Activated B cell treated with CpG ODN at 0.5 μM for 24 hours (primary cell): ENCODE results near the gene MYH11. TPM values are rescaled to one million over a fixed set of nuclear protein-coding genes. Genes with fewer than 3 reads are reported as not detected.
"Not testable (repeated sequence)": the region's sequence is repeated elsewhere in the genome, so short reads cannot be mapped to it uniquely, and the experiment has no call there.

Experiments used
- ATAC-seq: fragments of 200-7000 bp; cut with Tn5 transposase; one replicate; pipeline ENCODE4 v1.10.0; 2021; ENCODE audit warnings: low read depth, mild to moderate bottlenecking, moderate library complexity
- CTCF ChIA-PET: fragments of 350-600 bp; sonication (Branson Sonifier 250); formaldehyde crosslinking; loops from one replicate; lab custom pipeline; 2021; ENCODE audit warnings: antibody characterized with exemption; lab: Charles Lee
- POLR2A ChIA-PET: fragments of 350-600 bp; sonication (Branson Sonifier 250); formaldehyde crosslinking; loops from one replicate; lab custom pipeline; 2021; ENCODE audit warnings: antibody characterized with exemption; lab: Charles Lee
- DNase-seq: peaks from one replicate; pipeline ENCODE4 v3.0.0; 2022
- H3K27ac Mint-ChIP-seq: one replicate; pipeline ENCODE4 v1.8.0; 2020; ENCODE audit warnings: mixed read lengths
- H3K27me3 Mint-ChIP-seq: one replicate; pipeline ENCODE4 v1.8.0; 2021; ENCODE audit warnings: mixed read lengths
- H3K36me3 Mint-ChIP-seq: one replicate; pipeline ENCODE4 v1.8.0; 2021; ENCODE audit warnings: low read depth, mixed read lengths
- H3K4me1 Mint-ChIP-seq: one replicate; pipeline ENCODE4 v1.8.0; 2021; ENCODE audit warnings: mixed read lengths
- H3K4me3 Mint-ChIP-seq: one replicate; pipeline ENCODE4 v1.8.0; 2020; ENCODE audit warnings: mild to moderate bottlenecking, mixed read lengths
- H3K9me3 Mint-ChIP-seq: one replicate; pipeline ENCODE4 v1.8.0; 2020; ENCODE audit warnings: mixed read lengths
- intact Hi-C: fragments of 100-400 bp; cut with micrococcal nuclease; formaldehyde crosslinking; loops from one replicate; pipeline ENCODE4 v1.15.1; 2024
- total RNA-seq: library from RNA; stranded (reverse); gene quantifications from 2 replicates; pipeline ENCODE4 v1.2.3, GENCODE V29; 2022
- TF ChIP-seq, protein P1 (sequence below): fragments of 200-600 bp; IDR thresholded peaks from one replicate; pipeline ENCODE4 v1.8.0; 2022; ENCODE audit warnings: antibody characterized with exemption, mild to moderate bottlenecking

The MYH11 gene
- total RNA-seq, 1 donor from 2014 or later, result 0.58 TPM

- no peak for ATAC-seq
- H3K9me3 Mint-ChIP-seq, result no peaks in the 10 kb centered on the region
- DNase-seq, result no peak
- H3K27ac Mint-ChIP-seq, result no peak overlapping the region
- intact Hi-C loops, result no loop called here
- ChIA-PET POLR2A (no interaction called here), CTCF (no interaction called here)
- H3K36me3 Mint-ChIP-seq, result peaks cover 89% of the 10 kb centered on the region
- no peaks in the 10 kb centered on the region for H3K27me3 Mint-ChIP-seq
- peaks cover 31% of the 10 kb centered on the region for H3K4me1 Mint-ChIP-seq
- TF ChIP-seq, protein P1, sequence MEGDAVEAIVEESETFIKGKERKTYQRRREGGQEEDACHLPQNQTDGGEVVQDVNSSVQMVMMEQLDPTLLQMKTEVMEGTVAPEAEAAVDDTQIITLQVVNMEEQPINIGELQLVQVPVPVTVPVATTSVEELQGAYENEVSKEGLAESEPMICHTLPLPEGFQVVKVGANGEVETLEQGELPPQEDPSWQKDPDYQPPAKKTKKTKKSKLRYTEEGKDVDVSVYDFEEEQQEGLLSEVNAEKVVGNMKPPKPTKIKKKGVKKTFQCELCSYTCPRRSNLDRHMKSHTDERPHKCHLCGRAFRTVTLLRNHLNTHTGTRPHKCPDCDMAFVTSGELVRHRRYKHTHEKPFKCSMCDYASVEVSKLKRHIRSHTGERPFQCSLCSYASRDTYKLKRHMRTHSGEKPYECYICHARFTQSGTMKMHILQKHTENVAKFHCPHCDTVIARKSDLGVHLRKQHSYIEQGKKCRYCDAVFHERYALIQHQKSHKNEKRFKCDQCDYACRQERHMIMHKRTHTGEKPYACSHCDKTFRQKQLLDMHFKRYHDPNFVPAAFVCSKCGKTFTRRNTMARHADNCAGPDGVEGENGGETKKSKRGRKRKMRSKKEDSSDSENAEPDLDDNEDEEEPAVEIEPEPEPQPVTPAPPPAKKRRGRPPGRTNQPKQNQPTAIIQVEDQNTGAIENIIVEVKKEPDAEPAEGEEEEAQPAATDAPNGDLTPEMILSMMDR, result no peak
- no peak overlapping the region for H3K4me3 Mint-ChIP-seq
Observed at GRCh38 chr16:15677447-15677846, 179.4 kb downstream of the MYH11 start.

DNA sequence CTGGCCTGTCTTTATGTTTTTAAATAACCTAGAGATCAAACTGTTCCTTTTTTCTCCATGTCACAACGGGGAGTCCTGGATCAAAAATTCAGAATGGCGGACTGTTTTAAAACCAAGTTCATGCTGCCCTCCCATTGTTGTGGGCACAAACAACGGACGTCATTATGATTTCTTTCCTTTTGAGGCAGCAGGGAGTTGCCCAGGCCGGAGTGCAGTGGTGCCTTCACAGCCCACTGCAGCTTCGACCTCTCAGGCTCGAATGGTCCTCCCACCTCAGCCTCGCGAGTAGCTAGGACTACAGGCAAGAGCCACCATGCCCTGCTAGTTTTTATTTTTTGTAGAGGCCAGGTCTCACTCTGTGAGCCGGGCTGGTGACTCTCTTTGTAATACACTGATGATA lies 180.3 kb downstream of the MYH11 start:
- TF ChIP-seq, protein P1, result no peak
- Mint-ChIP-seq H3K4me3 (no peak overlapping the region), H3K4me1 (peaks cover 33% of the 10 kb centered on the region), H3K36me3 (peaks cover 91% of the 10 kb centered on the region), H3K27ac (no peak overlapping the region), H3K27me3 (no peaks in the 10 kb centered on the region), H3K9me3 (no peaks in the 10 kb centered on the region)
- DNase-seq (no peak), ATAC-seq (no peak)
- ChIA-PET POLR2A (no interaction called here), CTCF (no interaction called here)
- intact Hi-C loops, result no loop called here

- H3K9me3 Mint-ChIP-seq, result no peaks in the 10 kb centered on the region
- H3K36me3 Mint-ChIP-seq, result peaks cover 93% of the 10 kb centered on the region
- no peaks in the 10 kb centered on the region for H3K27me3 Mint-ChIP-seq
- H3K27ac Mint-ChIP-seq, result no peak overlapping the region
- TF ChIP-seq, protein P1, result no peak
- ATAC-seq (no peak), DNase-seq (no peak)
- CTCF ChIA-PET, result no interaction called here
- POLR2A ChIA-PET, result no interaction called here
- H3K4me1 Mint-ChIP-seq, result peaks cover 34% of the 10 kb centered on the region
- no peak overlapping the region for H3K4me3 Mint-ChIP-seq
- intact Hi-C loops, result no loop called here
Observed at GRCh38 chr16:15674571-15674970, 182.3 kb downstream of the MYH11 start.

DNA sequence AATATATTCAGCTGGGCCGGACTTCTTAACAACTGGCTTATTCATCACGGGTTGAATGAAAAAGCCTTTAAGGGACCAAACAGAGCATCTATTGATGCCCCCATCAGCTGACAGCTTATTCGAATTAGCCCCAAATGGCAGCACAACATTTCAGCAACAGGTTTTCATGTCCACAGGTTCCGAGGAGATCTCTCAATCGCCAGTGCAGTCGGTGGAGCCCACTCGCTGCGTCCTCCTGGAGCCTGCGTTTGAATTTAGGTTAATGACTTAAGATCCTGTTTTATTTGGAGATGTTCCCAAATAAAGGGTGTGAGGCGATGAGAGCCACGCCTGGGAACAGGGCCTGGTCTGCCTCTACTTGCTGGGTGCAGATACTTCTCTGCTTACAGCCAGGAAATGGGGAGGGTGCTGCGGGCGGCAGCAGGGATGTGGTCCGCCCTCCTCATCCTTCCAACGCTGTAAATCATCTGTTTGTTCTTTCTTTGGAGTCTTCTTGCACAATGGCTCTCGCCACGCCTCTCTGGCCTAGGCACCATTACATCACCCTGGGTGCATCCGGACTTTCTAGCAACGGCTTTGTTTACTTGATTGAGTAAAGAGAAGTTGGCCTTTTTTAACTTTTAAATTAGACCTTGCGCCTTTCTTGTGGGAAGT lies 184.2 kb downstream of the MYH11 start:
- intact Hi-C loops, result loop anchor here (1.0 kb wide), 1 partner anchor 29 kb away; the partner anchor contains the start of gene MARF1
- Mint-ChIP-seq H3K4me1 (peaks cover 34% of the 10 kb centered on the region), H3K27me3 (no peaks in the 10 kb centered on the region), H3K27ac (peak overlapping the region; percentile 87), H3K4me3 (peak overlapping the region; percentile 55), H3K9me3 (no peaks in the 10 kb centered on the region), H3K36me3 (peaks cover 87% of the 10 kb centered on the region)
- DNase-seq (no peak), ATAC-seq (peak; percentile 81)
- TF ChIP-seq, protein P1, result no peak
- ChIA-PET CTCF (interaction anchor here (0.9 kb wide), 1 partner anchor 13 kb away, joined by 3 read pairs; no protein-coding TSS in a partner anchor), POLR2A (interaction anchor here (2.7 kb wide), 1 partner anchor 30 kb away, joined by 12 read pairs; the partner anchor contains the start of gene MARF1)

- not testable (repeated sequence) for H3K9me3 Mint-ChIP-seq, H3K27me3 Mint-ChIP-seq, ATAC-seq, DNase-seq, H3K4me3 Mint-ChIP-seq
- Mint-ChIP-seq H3K36me3 (peaks cover 88% of the 10 kb centered on the region), H3K27ac (peak overlapping the region; percentile 87), H3K4me1 (peaks cover 34% of the 10 kb centered on the region)
- CTCF ChIA-PET, result interaction anchor here (0.9 kb wide), 1 partner anchor 12 kb away, joined by 3 read pairs; no protein-coding TSS in a partner anchor
- POLR2A ChIA-PET, result interaction anchor here (2.7 kb wide), 1 partner anchor 30 kb away, joined by 12 read pairs; the partner anchor contains the start of gene MARF1
- intact Hi-C loops, result loop anchor here (1.0 kb wide), 1 partner anchor 29 kb away; the partner anchor contains the start of gene MARF1
Observed at GRCh38 chr16:15672127-15672513, 184.7 kb downstream of the MYH11 start.
